ENCODE measurements around the gene XXYLT1.
"Not testable (repeated sequence)": the region's sequence is repeated elsewhere in the genome, so short reads cannot be mapped to it uniquely, and the experiment has no call there.

The XXYLT1 gene

GRCh38 chr3:195107593-195107992 is 163.4 kb downstream of the XXYLT1 start:
- no peak for DNase-seq

DNA sequence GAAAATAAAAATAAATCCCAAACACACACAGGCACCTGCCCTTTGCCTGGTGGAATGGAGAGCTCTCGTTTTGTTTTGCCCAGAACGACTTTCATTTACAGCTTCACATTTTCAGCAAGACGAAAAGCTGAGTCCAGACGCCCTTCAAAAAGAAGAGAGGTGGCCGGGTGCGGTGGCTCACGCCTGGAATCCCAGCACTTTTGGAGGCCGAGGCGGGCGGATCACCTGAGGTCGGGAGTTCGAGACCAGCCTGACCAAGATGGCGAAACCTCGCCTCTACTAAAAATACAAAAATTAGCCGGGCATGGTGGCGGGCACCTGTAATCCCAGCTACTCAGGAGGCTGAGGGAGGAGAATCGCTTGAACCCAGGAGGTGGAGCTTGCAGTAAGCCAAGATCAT is 163.9 kb downstream of the XXYLT1 start:
- not testable (repeated sequence) for DNase-seq

- peak; percentile 89 for DNase-seq
These were observed 164.5 kb downstream of the XXYLT1 start for GRCh38 chr3:195106418-195106906.

GRCh38 chr3:195105841-195106417 is 165.0 kb downstream of the XXYLT1 start:
- DNase-seq = no peak

DNA sequence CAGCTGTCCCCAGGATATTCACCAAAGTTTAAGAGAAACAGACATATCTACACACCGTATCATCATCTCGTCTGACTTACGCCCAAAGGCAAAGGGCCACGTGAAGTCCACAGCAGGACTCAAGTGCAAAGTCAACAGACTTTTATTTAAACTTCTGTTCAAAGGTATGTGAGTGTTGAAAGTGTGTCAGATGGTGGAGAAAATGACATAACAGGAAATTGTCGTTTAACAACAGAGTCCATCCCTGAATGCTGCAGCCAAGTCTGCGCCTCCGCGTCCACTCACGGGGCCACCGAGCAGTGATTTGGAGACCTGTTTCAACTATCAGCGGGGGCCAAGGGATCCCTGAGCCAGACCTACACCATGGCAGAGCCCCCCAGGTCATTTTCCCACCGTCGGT is 165.6 kb downstream of the XXYLT1 start:
- DNase-seq = no peak

- no peak for DNase-seq
These were observed 166.6 kb downstream of the XXYLT1 start for GRCh38 chr3:195104340-195104739.

GRCh38 chr3:195103623-195104022 is 167.3 kb downstream of the XXYLT1 start:
- DNase-seq = no peak

- DNase-seq = no peak
These were observed 168.1 kb downstream of the XXYLT1 start for GRCh38 chr3:195102609-195103467.

- no peak for DNase-seq
These were observed 168.9 kb downstream of the XXYLT1 start for GRCh38 chr3:195101927-195102608.

DNA sequence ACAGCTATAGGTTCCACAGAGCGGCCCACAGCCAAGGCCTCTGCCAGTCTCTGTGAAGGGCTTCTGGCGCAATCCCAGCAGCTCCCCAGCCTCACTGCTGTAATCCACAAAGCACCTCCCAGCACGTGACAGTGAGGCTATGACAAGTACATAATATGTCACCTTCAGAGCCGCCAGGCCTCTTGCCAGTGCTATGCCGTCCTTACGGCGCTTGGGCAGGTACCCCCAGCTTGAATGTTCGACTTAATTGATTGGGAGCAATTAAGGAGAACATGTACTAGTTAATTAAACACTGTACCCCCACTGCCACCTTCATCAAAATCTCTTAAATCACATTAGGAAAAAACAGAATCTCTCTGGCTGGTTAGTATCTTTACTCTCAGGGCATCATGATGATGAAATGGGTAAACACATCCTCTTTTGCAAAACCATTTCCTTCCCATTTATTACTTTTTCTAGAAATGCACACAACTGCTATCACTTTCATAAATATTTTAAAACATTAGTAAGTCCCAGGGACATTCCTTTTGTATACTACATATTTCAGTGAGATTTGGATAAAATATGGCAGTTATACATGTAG is 169.9 kb downstream of the XXYLT1 start:
- no peak for DNase-seq

- no peak for DNase-seq
These were observed 170.8 kb downstream of the XXYLT1 start for GRCh38 chr3:195099951-195100785.

DNA sequence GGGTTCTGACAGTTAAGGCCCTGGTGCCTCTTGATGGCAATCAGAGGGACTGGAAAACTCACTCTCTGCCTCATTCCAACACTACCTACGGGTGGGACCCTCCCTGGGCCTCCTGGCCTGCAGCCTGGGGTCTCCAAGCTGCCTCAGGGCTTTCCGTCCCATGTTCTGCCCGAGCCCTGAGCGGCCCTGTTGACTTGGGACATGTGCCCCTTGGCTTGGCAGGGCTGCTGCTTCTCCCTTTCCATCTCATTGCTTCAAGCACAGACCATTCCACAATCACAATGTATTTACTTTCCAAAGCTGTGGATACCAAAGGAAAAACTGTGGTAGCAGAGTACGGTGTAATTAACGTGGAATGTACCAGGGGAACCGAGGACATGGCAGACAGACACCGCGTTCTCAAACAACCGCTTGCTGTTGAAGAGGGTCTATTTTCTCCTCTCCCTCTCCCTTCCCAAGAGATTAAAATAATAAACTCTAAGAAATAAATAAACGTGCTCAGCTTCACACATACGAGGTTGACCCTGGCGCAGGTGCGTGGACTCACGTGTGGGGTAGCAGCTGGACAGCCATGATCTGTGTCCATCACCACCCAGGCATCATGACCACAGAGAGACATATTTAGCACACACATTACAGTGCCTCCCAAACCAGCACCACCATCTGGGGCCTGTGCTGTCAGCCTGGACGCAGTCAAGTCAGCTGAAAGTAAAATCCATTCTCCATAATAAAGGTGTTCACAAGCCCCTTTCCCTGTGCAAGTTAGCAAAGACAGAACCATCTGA is 172.0 kb downstream of the XXYLT1 start:
- no peak for DNase-seq

- no peak for DNase-seq
These were observed 173.4 kb downstream of the XXYLT1 start for GRCh38 chr3:195097331-195098255.

DNA sequence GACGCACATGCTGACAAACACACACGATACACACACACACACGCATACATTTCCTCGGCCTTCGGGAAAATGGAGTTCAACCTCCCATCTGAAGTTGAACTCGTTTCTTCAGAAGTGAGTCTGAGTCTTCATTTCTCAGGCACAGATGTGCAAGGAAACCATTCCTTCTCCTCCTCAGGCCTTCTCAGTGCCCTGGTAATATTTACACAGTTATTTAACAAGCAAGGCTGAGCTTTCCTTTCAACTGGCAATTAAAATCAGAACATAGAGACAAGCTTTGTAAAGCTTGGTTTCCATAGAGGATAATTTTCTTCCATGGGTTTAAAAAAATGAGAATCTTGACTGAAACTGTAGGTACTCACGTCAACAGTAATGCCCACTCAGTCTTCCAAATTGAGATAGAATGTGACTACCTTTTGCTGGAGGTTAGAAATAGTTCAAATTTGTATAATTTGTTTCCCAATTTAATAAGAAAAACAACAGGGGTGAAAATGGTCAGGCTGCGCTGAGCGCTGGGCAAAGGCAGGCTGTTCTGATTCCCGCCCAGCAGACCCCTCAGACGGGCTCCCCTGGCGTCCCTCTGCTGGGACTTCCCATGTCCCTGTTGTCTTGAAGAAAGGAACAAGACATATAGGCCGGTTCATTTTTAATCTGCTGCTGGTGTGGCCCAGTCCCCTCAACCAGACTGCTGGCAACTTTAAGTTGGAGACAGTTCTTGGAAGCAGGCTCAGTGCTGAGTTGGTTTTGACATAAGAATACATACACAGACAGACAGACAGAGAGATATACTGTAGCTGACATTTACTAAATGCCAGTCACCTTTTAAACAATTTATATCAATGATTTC is 174.3 kb downstream of the XXYLT1 start:
- DNase-seq = no peak

- no peak for DNase-seq
These were observed 174.9 kb downstream of the XXYLT1 start for GRCh38 chr3:195096053-195096452.

DNA sequence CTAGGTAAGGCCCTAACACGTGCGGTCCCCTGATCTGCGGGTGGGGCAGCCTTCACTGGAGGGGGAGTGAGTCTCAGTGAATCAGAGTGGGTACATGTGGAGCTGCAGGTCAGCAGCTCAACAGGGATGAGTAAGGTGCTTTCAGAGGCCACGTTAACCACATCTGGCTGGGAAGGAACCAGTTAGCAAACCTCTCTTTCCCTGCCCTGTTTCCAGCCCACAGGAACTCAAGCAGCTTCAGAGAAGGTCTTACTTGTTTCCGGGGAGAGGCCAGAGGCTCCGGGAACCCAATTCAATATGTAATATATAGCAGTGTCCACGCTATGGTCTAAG is 175.3 kb downstream of the XXYLT1 start:
- DNase-seq = no peak

DNA sequence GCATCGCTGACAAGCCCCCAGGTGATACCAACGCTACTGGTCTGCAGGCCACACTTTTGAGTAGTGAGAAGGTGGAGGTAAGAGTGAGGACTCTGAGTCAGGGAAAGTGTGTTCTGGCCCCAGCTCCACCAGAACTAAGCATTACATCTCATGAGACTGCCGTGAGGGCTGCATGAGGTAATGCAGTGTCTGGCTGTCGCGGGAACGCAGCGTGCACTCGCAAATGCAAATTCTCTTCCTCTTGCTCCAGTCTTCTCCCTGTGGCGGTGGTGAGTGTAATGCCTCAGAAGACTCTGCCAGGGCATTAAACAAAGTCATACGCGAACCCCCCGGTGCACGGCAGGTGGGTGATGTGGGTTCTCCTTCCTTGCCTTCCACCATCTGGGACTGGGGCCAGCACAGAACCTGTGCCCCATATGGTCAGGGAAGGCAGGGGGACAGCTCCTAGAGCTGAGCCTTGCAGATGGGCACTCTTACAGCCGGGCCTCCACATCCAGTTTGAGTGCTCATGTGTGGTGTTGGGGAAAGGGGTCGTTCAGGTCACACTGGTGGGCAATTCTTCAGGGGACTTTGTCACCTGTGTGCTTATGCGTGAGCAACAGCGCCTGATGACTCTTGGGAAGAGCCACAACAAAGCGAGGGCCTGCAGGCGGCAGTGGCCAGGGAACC is 175.8 kb downstream of the XXYLT1 start:
- DNase-seq = no peak

DNA sequence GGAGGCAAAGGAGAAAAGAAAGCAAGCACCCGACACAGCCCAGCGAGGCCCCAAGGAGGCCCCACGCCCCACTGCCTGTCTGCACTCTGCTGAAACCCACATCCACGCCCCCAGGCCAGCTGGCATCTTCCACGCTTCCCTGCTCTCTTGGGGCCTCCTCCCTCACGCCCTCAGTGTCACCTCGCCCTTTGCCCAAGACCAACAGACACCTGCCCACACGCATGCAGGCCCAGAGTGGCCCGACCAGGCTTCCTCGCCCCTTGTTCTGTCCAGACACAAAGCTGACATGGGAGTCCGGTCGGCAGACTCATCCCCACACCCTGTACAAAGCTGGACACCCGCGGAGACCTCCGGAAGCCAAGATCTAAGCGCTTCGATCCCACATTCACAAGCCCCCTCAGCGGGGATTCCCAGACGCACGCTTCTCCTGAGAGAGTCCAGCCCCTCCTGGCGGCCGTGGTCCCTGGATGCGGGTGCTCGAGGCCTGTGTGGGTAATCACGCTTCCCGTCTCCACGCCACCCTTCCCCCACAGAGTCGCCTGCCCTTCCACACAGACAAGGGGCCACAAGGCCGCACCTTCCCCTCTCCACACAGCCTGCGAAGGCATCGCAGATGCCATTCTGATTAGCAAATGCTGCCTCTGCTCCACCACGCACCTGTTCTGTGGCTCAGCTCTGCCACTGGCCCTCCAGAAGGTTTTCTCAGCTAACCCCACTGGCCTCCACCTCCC is 176.6 kb downstream of the XXYLT1 start:
- no peak for DNase-seq
